OCI-LY3 (cell line): ENCODE data around the gene RAB35.

Experiments used
- H2AFZ ChIP-seq: fragments of 200-600, 300-600 bp; shearing (Covaris generic); 2 replicates; pipeline ENCODE4 v1.6.0; 2014; ENCODE audit warnings: antibody characterized with exemption, low read depth, low read length
- H3K27ac ChIP-seq: fragments of 200-600, 300-600 bp; sonication (generic); 2 replicates; pipeline ENCODE4 v1.5.1; 2014; ENCODE audit warnings: mild to moderate bottlenecking, low read length, moderate library complexity, mixed read lengths
- H3K27me3 ChIP-seq: fragments of 200-600, 300-600 bp; sonication (generic); 2 replicates; pipeline ENCODE4 v1.6.1; 2014; ENCODE audit warnings: low read depth, low read length, mixed read lengths
- H3K36me3 ChIP-seq: fragments of 200-600, 300-600 bp; sonication (generic); replicated peaks from 2 replicates; pipeline ENCODE3; 2014; ENCODE audit warnings: low read depth, low read length, mixed read lengths
- H3K4me1 ChIP-seq: fragments of 300-600, 200-600 bp; sonication (generic); 2 replicates; pipeline ENCODE4 v1.6.1; 2014; ENCODE audit warnings: low read length, mixed read lengths
- H3K4me2 ChIP-seq: fragments of 200-600, 300-600 bp; sonication (generic); 2 replicates; pipeline ENCODE4 v1.6.1; 2014; ENCODE audit warnings: low read length, mixed read lengths
- H3K4me3 ChIP-seq: fragments of 300-600, 200-600 bp; sonication (generic); 2 replicates; pipeline ENCODE4 v1.5.1; 2014; ENCODE audit warnings: antibody characterized with exemption, mild to moderate bottlenecking, low read length, moderate library complexity
- H3K79me2 ChIP-seq: fragments of 300-600, 200-600 bp; shearing (Covaris generic); 2 replicates; pipeline ENCODE4 v1.6.1; 2014; ENCODE audit warnings: mild to moderate bottlenecking, low read length, mixed read lengths
- H3K9ac ChIP-seq: fragments of 300-600, 200-600 bp; shearing (Covaris generic); 2 replicates; pipeline ENCODE4 v1.6.0; 2014; ENCODE audit warnings: mild to moderate bottlenecking, low read length, moderate library complexity
- H3K9me3 ChIP-seq: fragments of 200-600, 300-600 bp; shearing (Covaris generic); 2 replicates; pipeline ENCODE4 v1.6.1; 2014; ENCODE audit warnings: low read length, mixed read lengths; ENCODE audit not compliant: insufficient read depth
- H4K20me1 ChIP-seq: fragments of 200-600, 300-600 bp; sonication (generic); 2 replicates; pipeline ENCODE4 v1.6.1; 2016; ENCODE audit warnings: low read length, mixed read lengths; ENCODE audit not compliant: insufficient read depth
- EZH2phosphoT487 ChIP-seq: fragments of 200-600 bp; shearing (Covaris generic); IDR thresholded peaks from 2 replicates; pipeline ENCODE4 v1.6.1; 2018; ENCODE audit warnings: antibody characterized with exemption, mixed run types, low read depth
- TF ChIP-seq, protein P1 (sequence below): fragments of 200-600, 300-600 bp; sonication (generic); IDR thresholded peaks from 2 replicates; pipeline ENCODE4 v1.5.1; 2014; ENCODE audit warnings: antibody characterized with exemption, low read length, low read depth

RAB35 gene

DNA sequence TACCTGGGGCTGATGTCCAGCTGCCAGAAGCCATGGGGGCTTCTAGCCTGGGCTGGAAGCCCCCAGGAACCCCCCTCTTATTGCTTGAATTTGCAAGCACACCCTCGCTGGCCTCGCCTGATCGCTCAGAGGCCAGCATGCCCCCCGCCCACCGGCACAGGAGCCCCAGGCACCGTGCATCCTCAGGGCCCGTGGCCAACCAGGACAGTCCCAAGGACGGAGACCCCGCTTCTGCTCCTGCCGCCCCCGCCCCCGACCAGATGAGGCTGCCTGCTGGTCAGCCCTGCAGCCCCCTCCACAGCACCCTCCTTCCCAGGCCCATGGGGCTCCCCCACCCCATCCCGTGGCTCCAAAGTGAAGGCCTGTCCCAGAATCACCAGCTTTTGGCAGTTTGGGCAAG lies 21.2 kb downstream of the RAB35 start:
- H3K27me3 ChIP-seq = no peaks in the 10 kb centered on the region
- H3K36me3 ChIP-seq = peaks cover 22% of the 10 kb centered on the region
- H3K79me2 ChIP-seq = peaks cover 7% of the 10 kb centered on the region; the same call in 1 of the 2 replicates
- H3K9ac ChIP-seq = no peak overlapping the region
- no peak overlapping the region for H3K4me3 ChIP-seq
- no peaks in the 10 kb centered on the region for H3K9me3 ChIP-seq
- no peak overlapping the region for H3K4me2 ChIP-seq
- no peak for TF ChIP-seq EZH2phosphoT487
- TF ChIP-seq, protein P1, sequence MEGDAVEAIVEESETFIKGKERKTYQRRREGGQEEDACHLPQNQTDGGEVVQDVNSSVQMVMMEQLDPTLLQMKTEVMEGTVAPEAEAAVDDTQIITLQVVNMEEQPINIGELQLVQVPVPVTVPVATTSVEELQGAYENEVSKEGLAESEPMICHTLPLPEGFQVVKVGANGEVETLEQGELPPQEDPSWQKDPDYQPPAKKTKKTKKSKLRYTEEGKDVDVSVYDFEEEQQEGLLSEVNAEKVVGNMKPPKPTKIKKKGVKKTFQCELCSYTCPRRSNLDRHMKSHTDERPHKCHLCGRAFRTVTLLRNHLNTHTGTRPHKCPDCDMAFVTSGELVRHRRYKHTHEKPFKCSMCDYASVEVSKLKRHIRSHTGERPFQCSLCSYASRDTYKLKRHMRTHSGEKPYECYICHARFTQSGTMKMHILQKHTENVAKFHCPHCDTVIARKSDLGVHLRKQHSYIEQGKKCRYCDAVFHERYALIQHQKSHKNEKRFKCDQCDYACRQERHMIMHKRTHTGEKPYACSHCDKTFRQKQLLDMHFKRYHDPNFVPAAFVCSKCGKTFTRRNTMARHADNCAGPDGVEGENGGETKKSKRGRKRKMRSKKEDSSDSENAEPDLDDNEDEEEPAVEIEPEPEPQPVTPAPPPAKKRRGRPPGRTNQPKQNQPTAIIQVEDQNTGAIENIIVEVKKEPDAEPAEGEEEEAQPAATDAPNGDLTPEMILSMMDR = no peak
- no peaks in the 10 kb centered on the region for H3K4me1 ChIP-seq
- no peak overlapping the region for H2AFZ ChIP-seq
- no peak overlapping the region for H3K27ac ChIP-seq
- H4K20me1 ChIP-seq = peaks cover 11% of the 10 kb centered on the region; the same call in 1 of the 2 replicates

DNA sequence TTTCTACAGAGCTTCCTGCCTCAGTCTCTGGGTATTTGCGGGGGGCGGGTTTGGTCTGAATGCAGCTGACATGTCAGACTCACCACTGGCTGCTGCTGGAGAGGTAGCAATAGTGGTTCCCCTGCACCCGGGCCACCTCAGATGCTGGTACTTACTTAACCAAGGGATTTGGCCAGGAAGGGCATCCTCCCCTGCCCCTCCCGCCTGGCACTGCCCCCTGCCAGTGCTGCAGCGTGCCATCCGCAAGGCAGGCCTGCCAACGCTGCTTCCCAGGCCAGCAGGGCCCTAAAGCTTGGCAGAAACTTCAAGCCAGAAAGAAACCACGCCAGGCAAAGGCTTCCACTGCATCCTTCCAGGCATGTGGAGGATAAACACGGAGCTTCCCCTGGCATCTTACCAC lies 22.1 kb downstream of the RAB35 start:
- no peak overlapping the region for H2AFZ ChIP-seq
- H3K27me3 ChIP-seq = no peaks in the 10 kb centered on the region
- peaks cover 28% of the 10 kb centered on the region for H3K36me3 ChIP-seq
- no peak overlapping the region for H3K9ac ChIP-seq
- H3K27ac ChIP-seq = no peak overlapping the region
- no peak overlapping the region for H3K4me3 ChIP-seq
- H4K20me1 ChIP-seq = 0 out of 2 replicates have a peak, but pooled peaks cover 4% of the 10 kb centered on the region
- no peak overlapping the region for H3K4me2 ChIP-seq
- H3K9me3 ChIP-seq = no peaks in the 10 kb centered on the region
- no peaks in the 10 kb centered on the region for H3K4me1 ChIP-seq
- H3K79me2 ChIP-seq = no peaks in the 10 kb centered on the region
- TF ChIP-seq, protein P1 = no peak
- TF ChIP-seq EZH2phosphoT487 = no peak

DNA sequence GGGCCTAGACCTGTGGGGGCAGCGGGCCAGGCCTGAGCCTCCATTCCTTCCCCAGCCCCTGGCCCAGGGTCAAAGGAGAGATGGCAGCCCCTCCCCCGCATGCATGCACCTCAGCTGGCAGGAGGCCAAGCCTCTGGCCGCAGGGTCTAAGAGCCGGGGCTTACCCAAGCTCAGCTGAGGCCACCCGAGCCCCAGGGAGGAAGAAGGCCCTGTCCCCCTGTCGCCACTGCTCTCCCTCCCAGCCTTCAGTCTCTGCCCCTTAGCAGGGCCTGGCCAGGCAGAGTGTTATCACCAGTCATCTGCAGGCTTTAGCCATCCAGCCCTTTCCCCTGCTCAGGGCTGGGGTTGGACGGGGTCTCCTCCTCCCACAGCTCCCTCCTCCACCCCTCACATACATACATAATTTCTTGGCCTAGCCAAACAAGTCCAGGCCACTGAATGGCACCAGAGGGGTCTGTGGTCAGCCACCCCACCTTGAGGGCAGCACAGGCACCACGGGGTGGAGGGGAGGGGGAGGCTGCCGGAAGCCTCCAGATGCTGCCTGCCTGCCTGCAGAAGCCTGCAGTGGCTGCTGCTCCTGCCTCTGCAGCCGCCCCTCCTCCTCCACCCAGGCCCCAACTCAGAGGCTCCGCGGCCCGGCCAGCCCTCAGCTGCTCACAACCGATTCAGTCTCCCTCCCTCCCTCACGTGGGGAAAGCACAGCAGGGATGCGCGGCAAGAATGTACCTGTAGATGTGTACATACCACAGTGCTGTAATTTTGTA lies 22.8 kb downstream of the RAB35 start:
- TF ChIP-seq, protein P1 = no peak
- TF ChIP-seq EZH2phosphoT487 = no peak
- Histone ChIP-seq H3K9me3 (no peaks in the 10 kb centered on the region), H4K20me1 (no peaks in the 10 kb centered on the region), H3K79me2 (no peaks in the 10 kb centered on the region), H2AFZ (no peak overlapping the region), H3K27me3 (no peaks in the 10 kb centered on the region), H3K36me3 (peaks cover 28% of the 10 kb centered on the region), H3K27ac (no peak overlapping the region), H3K9ac (no peak overlapping the region), H3K4me1 (no peaks in the 10 kb centered on the region), H3K4me2 (no peak overlapping the region), H3K4me3 (no peak overlapping the region)

DNA sequence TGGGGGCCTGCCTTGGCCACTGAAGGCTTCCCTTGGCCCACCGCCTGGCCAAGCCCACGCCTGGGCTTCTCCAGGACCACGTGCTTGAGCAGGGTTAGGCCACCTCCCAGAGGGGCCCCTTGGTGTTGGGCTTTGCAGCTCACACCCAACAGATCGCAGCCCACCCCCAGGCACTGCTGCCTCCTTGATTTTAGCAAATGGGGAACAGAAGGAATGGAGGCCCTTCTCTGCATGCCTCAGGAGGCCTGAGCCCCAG lies 23.3 kb downstream of the RAB35 start:
- no peaks in the 10 kb centered on the region for H3K27me3 ChIP-seq
- no peak overlapping the region for H3K9ac ChIP-seq
- H3K4me2 ChIP-seq = no peak overlapping the region
- no peaks in the 10 kb centered on the region for H4K20me1 ChIP-seq
- peaks cover 24% of the 10 kb centered on the region for H3K36me3 ChIP-seq
- no peaks in the 10 kb centered on the region for H3K79me2 ChIP-seq
- no peaks in the 10 kb centered on the region for H3K4me1 ChIP-seq
- no peak overlapping the region for H3K27ac ChIP-seq
- no peak overlapping the region for H3K4me3 ChIP-seq
- H3K9me3 ChIP-seq = no peaks in the 10 kb centered on the region
- H2AFZ ChIP-seq = no peak overlapping the region
- TF ChIP-seq, protein P1 = no peak
- no peak for TF ChIP-seq EZH2phosphoT487
